ENCODE data around the gene CACNB4.

Gene CACNB4

DNA sequence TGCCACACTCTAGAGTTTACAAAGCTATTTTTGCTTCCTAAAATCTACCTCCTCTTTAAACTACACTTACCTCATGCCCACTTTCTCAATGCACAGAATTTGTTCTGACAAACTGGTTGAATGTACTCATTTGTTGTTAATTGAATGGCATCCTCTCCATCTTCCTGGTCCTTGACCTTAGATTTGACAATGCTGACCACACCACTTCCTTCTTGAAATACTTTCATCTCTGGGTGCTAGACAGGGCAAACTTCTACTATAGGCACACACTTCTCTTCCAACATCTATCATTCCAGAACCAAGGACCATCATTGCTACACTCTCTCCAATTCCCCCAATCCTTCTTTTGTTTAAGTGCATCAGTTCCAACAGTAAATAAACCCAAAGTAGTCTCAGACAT lies 292.9 kb downstream of the CACNB4 start:
- TF ChIP-seq FOXP2 (optimal IDR thresholded peaks at IDR 0.05; ENCODE audit: borderline replicate concordance, extremely low read depth, extremely low read length, insufficient read depth) (no peak), TAF1 (IDR thresholded peaks at IDR 0.05; ENCODE audit: borderline replicate concordance, insufficient read depth, low read length) (no peak)

DNA sequence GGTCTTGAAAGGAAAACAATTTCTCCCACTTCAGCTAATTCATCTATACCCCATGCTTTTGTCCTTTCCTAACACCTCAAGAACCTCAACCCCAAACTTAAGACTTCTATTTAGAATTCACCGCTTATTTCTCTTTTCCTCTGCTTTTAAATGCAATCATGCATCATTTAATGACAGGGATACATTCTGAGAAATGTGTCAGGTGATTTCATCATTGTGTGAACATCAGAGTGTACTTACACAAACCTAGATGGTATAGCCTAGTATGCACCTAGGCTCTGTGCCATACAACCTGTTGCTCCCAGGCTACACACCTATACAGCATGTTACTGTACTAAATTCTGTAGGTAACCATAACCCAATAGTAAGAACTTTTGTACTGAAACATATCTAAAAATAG lies 293.5 kb downstream of the CACNB4 start:
- TF ChIP-seq TAF1 (IDR thresholded peaks at IDR 0.05; ENCODE audit: borderline replicate concordance, insufficient read depth, low read length) = no peak
- no peak for TF ChIP-seq POLR2AphosphoS5 (IDR thresholded peaks at IDR 0.05; ENCODE audit: low read depth, low read length)
- TF ChIP-seq, protein P1, sequence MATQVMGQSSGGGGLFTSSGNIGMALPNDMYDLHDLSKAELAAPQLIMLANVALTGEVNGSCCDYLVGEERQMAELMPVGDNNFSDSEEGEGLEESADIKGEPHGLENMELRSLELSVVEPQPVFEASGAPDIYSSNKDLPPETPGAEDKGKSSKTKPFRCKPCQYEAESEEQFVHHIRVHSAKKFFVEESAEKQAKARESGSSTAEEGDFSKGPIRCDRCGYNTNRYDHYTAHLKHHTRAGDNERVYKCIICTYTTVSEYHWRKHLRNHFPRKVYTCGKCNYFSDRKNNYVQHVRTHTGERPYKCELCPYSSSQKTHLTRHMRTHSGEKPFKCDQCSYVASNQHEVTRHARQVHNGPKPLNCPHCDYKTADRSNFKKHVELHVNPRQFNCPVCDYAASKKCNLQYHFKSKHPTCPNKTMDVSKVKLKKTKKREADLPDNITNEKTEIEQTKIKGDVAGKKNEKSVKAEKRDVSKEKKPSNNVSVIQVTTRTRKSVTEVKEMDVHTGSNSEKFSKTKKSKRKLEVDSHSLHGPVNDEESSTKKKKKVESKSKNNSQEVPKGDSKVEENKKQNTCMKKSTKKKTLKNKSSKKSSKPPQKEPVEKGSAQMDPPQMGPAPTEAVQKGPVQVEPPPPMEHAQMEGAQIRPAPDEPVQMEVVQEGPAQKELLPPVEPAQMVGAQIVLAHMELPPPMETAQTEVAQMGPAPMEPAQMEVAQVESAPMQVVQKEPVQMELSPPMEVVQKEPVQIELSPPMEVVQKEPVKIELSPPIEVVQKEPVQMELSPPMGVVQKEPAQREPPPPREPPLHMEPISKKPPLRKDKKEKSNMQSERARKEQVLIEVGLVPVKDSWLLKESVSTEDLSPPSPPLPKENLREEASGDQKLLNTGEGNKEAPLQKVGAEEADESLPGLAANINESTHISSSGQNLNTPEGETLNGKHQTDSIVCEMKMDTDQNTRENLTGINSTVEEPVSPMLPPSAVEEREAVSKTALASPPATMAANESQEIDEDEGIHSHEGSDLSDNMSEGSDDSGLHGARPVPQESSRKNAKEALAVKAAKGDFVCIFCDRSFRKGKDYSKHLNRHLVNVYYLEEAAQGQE (IDR thresholded peaks at IDR 0.05; ENCODE audit: insufficient read depth in 1 of 2, low read depth in 2 of 2, low read length in 2 of 2) = no peak
- no peak for TF ChIP-seq SIN3A (IDR thresholded peaks at IDR 0.05; ENCODE audit: borderline replicate concordance, insufficient read depth, low read length)
- TF ChIP-seq FOXP2 (optimal IDR thresholded peaks at IDR 0.05; ENCODE audit: borderline replicate concordance, extremely low read depth, extremely low read length, insufficient read depth) = no peak

DNA sequence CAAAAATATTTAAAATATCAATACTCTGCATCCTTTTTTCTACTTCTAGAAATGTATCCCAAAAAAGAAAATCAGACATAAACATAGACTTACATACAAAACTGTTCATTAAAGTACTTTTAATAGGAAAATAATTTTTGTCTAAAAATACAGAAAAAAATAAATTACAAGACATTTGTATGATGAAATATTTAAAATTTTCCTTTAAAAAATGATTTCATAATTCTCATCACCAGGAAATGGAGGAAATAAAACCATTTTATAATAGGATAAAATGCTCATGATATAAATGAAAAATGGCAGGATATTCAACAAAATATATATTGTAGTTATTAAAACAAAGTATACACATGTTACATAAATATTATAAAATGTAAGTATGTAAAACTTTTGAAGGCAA lies 295.0 kb downstream of the CACNB4 start:
- TF ChIP-seq POLR2AphosphoS5 (IDR thresholded peaks at IDR 0.05; ENCODE audit: low read depth, low read length) (no peak), TAF1 (IDR thresholded peaks at IDR 0.05; ENCODE audit: borderline replicate concordance, insufficient read depth, low read length) (no peak)

DNA sequence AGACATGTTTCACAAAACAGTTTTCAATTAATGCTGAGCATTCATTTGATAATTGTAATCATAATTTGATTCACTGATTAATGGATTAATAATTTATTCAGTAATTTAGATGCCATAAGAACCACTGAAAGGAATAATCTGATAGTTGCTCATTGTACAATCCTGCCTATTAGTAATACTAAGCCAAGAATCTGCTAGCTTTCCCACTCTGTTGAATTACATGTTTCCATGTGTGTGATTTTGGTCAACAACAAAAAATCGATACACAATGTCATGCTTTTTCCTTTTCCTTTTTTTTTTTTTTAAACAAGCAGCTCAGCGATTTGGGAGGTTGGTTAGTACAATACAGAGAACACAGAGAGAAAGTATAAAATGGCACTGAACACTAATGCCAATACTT lies 296.5 kb downstream of the CACNB4 start:
- TF ChIP-seq POLR2AphosphoS5 (IDR thresholded peaks at IDR 0.05; ENCODE audit: low read depth, low read length) (no peak), TAF1 (IDR thresholded peaks at IDR 0.05; ENCODE audit: borderline replicate concordance, insufficient read depth, low read length) (no peak), FOXP2 (optimal IDR thresholded peaks at IDR 0.05; ENCODE audit: borderline replicate concordance, extremely low read depth, extremely low read length, insufficient read depth) (no peak), SIN3A (IDR thresholded peaks at IDR 0.05; ENCODE audit: borderline replicate concordance, insufficient read depth, low read length) (no peak)
- TF ChIP-seq, protein P1 (IDR thresholded peaks at IDR 0.05; ENCODE audit: insufficient read depth in 1 of 2, low read depth in 2 of 2, low read length in 2 of 2) = no peak

DNA sequence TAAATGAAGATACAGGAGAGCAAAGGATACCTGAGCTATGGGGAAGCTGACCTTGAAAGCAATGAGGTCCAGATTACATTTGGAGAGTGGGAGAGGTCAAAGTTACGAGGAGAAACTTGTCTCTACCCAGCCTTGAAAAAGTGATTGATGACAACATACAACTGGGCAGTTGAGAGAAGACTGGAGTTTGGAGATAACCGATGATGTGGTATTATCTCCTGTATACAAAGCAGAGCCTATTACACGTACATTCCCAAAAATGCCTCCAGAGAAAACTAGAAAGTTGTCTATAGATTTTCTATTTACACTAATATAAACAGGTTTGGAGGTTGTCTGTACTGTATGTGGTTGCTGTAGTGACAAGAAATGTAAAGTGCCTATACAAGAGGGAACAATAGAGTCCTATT lies 299.0 kb downstream of the CACNB4 start:
- TF ChIP-seq FOXP2 (optimal IDR thresholded peaks at IDR 0.05; ENCODE audit: borderline replicate concordance, extremely low read depth, extremely low read length, insufficient read depth) = no peak
- TF ChIP-seq SIN3A (IDR thresholded peaks at IDR 0.05; ENCODE audit: borderline replicate concordance, insufficient read depth, low read length) = no peak
- TF ChIP-seq, protein P1 (IDR thresholded peaks at IDR 0.05; ENCODE audit: insufficient read depth in 1 of 2, low read depth in 2 of 2, low read length in 2 of 2) = no peak
- TF ChIP-seq POLR2AphosphoS5 (IDR thresholded peaks at IDR 0.05; ENCODE audit: low read depth, low read length) = no peak
- no peak for TF ChIP-seq TAF1 (IDR thresholded peaks at IDR 0.05; ENCODE audit: borderline replicate concordance, insufficient read depth, low read length)

DNA sequence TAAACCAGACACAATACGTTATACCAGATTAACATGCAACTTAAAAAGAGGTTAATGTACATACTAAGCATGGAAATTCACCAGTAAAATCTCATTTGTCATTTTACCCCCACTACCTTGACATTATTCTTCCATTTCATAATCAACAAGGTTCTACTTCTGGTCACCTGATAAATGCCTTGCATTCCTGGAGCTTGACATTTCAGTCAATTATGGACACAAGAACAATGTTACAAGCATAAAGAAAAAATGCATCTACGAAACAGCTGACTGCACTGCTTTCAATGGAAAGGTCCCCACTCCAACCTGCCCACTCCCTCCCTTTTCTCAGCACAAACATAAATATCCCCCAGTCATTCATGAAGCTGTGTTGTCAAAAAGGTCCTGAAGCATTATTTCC lies 302.1 kb downstream of the CACNB4 start:
- TF ChIP-seq TAF1 (IDR thresholded peaks at IDR 0.05; ENCODE audit: borderline replicate concordance, insufficient read depth, low read length) = no peak
- TF ChIP-seq SIN3A (IDR thresholded peaks at IDR 0.05; ENCODE audit: borderline replicate concordance, insufficient read depth, low read length) = no peak

DNA sequence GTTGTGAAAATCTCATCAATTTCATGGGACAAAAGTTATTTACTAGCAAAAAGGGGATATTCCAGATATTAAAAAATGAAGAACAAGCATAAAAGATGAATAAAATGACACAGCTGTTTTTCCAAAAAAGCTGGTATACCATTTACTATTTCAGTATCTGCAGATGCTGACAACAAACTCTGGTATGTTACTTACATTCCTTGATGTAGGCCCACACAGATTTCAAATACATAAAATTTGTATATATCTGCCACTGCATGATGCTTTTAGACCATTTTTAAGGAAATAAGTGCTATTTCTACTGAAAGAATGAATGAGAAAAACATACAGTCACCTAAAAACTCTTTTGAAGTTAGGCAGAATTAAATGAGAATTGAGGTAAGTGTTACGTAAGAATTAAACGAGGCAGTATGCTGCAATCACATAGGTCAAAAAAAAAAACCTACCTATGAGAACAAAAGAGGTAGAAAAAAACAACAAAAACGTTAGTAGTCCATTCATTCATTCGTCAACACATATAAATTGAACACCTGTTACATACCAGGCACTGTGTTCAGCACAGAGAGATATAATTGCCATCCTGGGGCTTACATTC lies 303.1 kb downstream of the CACNB4 start:
- no peak for TF ChIP-seq POLR2AphosphoS5 (IDR thresholded peaks at IDR 0.05; ENCODE audit: low read depth, low read length)
- no peak for TF ChIP-seq FOXP2 (optimal IDR thresholded peaks at IDR 0.05; ENCODE audit: borderline replicate concordance, extremely low read depth, extremely low read length, insufficient read depth)
- TF ChIP-seq, protein P1 (IDR thresholded peaks at IDR 0.05; ENCODE audit: insufficient read depth in 1 of 2, low read depth in 2 of 2, low read length in 2 of 2) = no peak
- TF ChIP-seq TAF1 (IDR thresholded peaks at IDR 0.05; ENCODE audit: borderline replicate concordance, insufficient read depth, low read length) = no peak
- no peak for TF ChIP-seq SIN3A (IDR thresholded peaks at IDR 0.05; ENCODE audit: borderline replicate concordance, insufficient read depth, low read length)

Measured in PFSK-1 (cell line).